Hepatocyte (in vitro differentiated cells): ENCODE data around the gene TBC1D7. TPM values are rescaled to one million over a fixed set of nuclear protein-coding genes. Genes with fewer than 3 reads are reported as not detected.

Source experiments
- DNase-seq: peaks from one replicate; pipeline ENCODE4 v3.0.0-alpha.2; 2016; ENCODE audit warnings: low spot score
- H2AFZ ChIP-seq: fragments of 200-600 bp; sonication (generic); 2 replicates; pipeline ENCODE4 v1.6.0; 2016; ENCODE audit warnings: antibody characterized with exemption, mild to moderate bottlenecking
- H3K27ac ChIP-seq: fragments of 200-600 bp; sonication (generic); 2 replicates; pipeline ENCODE4 v1.5.1; 2016; ENCODE audit warnings: mild to moderate bottlenecking
- H3K27me3 ChIP-seq: fragments of 200-600 bp; sonication (generic); 2 replicates; pipeline ENCODE4 v1.6.1; 2016
- H3K36me3 ChIP-seq: fragments of 200-600 bp; sonication (generic); replicated peaks from 2 replicates; pipeline ENCODE4 v1.5.1; 2016; ENCODE audit warnings: low read depth; ENCODE audit not compliant: insufficient read depth
- H3K4me1 ChIP-seq: fragments of 200-600 bp; sonication (generic); 2 replicates; pipeline ENCODE4 v1.5.1; 2016; ENCODE audit warnings: mild to moderate bottlenecking, moderate library complexity; ENCODE audit not compliant: insufficient read depth
- H3K4me2 ChIP-seq: fragments of 200-600 bp; sonication (generic); 2 replicates; pipeline ENCODE4 v1.6.0; 2016
- H3K4me3 ChIP-seq: fragments of 200-600 bp; sonication (generic); 2 replicates; pipeline ENCODE4 v1.5.1; 2016; ENCODE audit warnings: mild to moderate bottlenecking
- H3K79me2 ChIP-seq: fragments of 200-600 bp; sonication (generic); 2 replicates; pipeline ENCODE4 v1.6.0; 2017; ENCODE audit warnings: mild to moderate bottlenecking
- H3K9me2 ChIP-seq: fragments of 200-600 bp; sonication (generic); replicated peaks from 2 replicates; pipeline ENCODE4 v1.6.0; 2017; ENCODE audit warnings: mild to moderate bottlenecking; ENCODE audit not compliant: insufficient read depth
- H3K9me3 ChIP-seq: fragments of 200-600 bp; sonication (generic); 2 replicates; pipeline ENCODE4 v1.5.1; 2016; ENCODE audit warnings: low read depth, mild to moderate bottlenecking
- H4K20me1 ChIP-seq: fragments of 200-600 bp; sonication (generic); 2 replicates; pipeline ENCODE4 v1.6.0; 2016; ENCODE audit warnings: mild to moderate bottlenecking; ENCODE audit not compliant: insufficient read depth, poor library complexity, severe bottlenecking
- EZH2 ChIP-seq: fragments of 200-600 bp; sonication (generic); IDR thresholded peaks from 2 replicates; pipeline ENCODE4 v1.6.1; 2016; ENCODE audit warnings: antibody characterized with exemption, mild to moderate bottlenecking, borderline replicate concordance
- EZH2phosphoT487 ChIP-seq: fragments of 200-600 bp; sonication (generic); IDR thresholded peaks from one replicate; pipeline ENCODE4 v1.6.1; 2018; ENCODE audit warnings: antibody characterized with exemption, mild to moderate bottlenecking, low read depth, moderate library complexity; ENCODE audit not compliant: unreplicated experiment, severe bottlenecking
- WGBS: methylation state at CpG from one replicate; pipeline ENCODE4 v1.1.6; 2016; ENCODE audit warnings: low lambda C conversion rate; ENCODE audit errors: missing lambda C conversion rate; 5-methylcytosine and 5-hydroxymethylcytosine counted together
- polyA plus RNA-seq: library from polyadenylated mRNA; unstranded; fragments of >200 nt; fragmentation: Nextera tagmentation; extraction: Ambion mirVana; gene quantifications from 2 replicates; pipeline ENCODE4 v1.2.1, GENCODE V29; 2016
- total RNA-seq: library from RNA; depleted of rRNA; stranded (reverse); fragments of >200 nt; gene quantifications from 2 replicates; pipeline ENCODE4 v1.2.3, GENCODE V29; 2014
- TF ChIP-seq, protein P1 (sequence below): fragments of 200-600 bp; sonication (generic); IDR thresholded peaks from 2 replicates; pipeline ENCODE4 v1.5.1; 2016; ENCODE audit warnings: antibody characterized with exemption, mild to moderate bottlenecking; ENCODE audit not compliant: poor library complexity

TBC1D7 gene
- total and polyA plus RNA-seq, 2 experiments from 2014 or later, result 15.5 to 28.3 TPM

DNA sequence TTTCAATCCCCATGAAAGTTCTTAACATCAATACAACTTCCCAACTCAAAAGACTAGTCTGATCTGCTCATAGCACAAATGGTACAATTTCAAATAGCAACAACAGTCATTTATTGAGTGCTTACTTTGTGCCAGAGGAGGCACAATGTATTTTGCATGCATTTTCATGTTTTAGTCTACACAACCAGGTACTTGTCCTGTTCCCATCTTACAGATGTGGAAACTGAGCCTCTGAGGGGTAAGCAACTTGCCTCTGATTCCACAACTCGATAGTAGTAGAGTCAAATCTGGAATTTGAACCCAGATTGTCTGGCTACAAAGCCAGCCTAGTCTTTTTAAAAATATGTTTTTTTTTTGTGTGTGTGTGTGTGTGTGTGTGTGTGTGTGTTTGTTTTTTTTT is 45.6 kb upstream of the TBC1D7 start:
- TF ChIP-seq EZH2phosphoT487 (no peak), EZH2 (no peak)
- TF ChIP-seq, protein P1, sequence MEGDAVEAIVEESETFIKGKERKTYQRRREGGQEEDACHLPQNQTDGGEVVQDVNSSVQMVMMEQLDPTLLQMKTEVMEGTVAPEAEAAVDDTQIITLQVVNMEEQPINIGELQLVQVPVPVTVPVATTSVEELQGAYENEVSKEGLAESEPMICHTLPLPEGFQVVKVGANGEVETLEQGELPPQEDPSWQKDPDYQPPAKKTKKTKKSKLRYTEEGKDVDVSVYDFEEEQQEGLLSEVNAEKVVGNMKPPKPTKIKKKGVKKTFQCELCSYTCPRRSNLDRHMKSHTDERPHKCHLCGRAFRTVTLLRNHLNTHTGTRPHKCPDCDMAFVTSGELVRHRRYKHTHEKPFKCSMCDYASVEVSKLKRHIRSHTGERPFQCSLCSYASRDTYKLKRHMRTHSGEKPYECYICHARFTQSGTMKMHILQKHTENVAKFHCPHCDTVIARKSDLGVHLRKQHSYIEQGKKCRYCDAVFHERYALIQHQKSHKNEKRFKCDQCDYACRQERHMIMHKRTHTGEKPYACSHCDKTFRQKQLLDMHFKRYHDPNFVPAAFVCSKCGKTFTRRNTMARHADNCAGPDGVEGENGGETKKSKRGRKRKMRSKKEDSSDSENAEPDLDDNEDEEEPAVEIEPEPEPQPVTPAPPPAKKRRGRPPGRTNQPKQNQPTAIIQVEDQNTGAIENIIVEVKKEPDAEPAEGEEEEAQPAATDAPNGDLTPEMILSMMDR, result no peak
- Histone ChIP-seq H3K4me1 (no peaks in the 10 kb centered on the region), H3K27ac (no peak overlapping the region), H3K27me3 (no peaks in the 10 kb centered on the region), H3K9me3 (no peaks in the 10 kb centered on the region), H4K20me1 (no peaks in the 10 kb centered on the region), H2AFZ (no peak overlapping the region), H3K36me3 (no peaks in the 10 kb centered on the region), H3K4me3 (no peak overlapping the region), H3K9me2 (no peaks in the 10 kb centered on the region), H3K79me2 (no peaks in the 10 kb centered on the region), H3K4me2 (no peak overlapping the region)
- DNase-seq, result no peak
- WGBS, result 100% methylated on average over 1 of the region's 1 CpG

DNA sequence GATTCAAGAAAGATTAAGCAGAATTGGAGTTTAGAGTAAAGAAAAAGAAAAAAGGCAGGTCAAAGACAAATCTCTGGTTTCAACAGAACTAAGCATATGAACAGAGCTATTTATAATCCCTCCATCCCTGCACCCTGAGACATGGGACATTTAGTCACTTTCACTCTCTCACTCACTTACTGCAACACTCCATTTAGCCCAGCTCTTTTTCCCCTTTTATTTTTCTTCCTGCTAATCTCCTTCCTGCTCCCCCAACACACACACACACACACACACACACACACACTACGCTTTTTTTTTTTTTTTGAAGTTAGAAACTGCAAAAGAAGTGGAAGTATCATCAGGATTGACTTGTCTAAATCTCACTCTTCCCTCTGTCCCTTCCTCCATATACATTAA is 45.1 kb upstream of the TBC1D7 start:
- no peak for DNase-seq
- Histone ChIP-seq H4K20me1 (no peaks in the 10 kb centered on the region), H3K9me3 (no peaks in the 10 kb centered on the region), H3K4me2 (no peak overlapping the region), H3K27me3 (no peaks in the 10 kb centered on the region), H3K27ac (no peak overlapping the region), H2AFZ (no peak overlapping the region), H3K4me1 (no peaks in the 10 kb centered on the region), H3K4me3 (no peak overlapping the region), H3K36me3 (no peaks in the 10 kb centered on the region), H3K9me2 (no peaks in the 10 kb centered on the region), H3K79me2 (no peaks in the 10 kb centered on the region)
- WGBS, result 100% methylated on average over 1 of the region's 1 CpG
- TF ChIP-seq, protein P1, result no peak
- no peak for TF ChIP-seq EZH2phosphoT487
- TF ChIP-seq EZH2, result no peak

DNA sequence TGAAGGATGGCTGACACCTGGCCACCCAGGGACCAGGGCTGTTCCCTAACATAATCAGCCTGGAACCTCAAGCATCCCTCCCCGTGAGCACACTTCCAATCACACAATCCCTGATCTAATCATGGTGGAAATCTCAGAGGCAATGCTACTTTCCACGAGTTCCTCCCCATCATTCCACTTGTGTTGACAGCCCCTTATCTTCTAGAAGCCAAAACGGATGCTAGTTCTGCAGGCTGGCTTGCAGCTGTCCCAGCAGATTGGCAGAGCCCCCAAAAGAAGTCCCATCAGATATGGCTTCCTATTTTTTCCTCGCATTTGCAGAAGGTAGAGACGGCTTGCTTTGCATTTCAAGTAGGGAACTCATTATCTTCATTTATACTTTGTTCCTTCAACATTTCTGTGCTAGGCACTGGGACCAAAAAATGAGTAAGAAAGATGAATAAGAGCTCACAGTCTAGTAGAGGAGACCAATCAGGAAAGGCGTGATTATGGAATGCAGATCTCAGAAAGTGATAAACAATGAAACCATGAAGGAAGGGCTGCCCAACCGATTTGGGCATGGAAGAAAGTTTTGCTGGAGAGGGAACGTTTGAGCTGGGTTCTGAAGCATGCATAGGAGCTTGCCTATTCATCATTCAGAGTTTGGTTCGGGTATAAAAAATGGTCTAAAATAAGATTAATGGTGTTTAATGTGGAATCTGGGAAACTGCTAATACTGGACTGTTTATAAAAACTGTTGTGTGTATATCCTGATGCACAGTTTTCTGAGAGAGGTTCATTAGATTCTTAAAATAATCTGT is 44.6 kb upstream of the TBC1D7 start:
- Histone ChIP-seq H3K4me3 (no peak overlapping the region), H4K20me1 (no peaks in the 10 kb centered on the region), H3K9me2 (no peaks in the 10 kb centered on the region), H3K36me3 (no peaks in the 10 kb centered on the region), H3K27me3 (no peaks in the 10 kb centered on the region), H3K4me2 (no peak overlapping the region), H3K79me2 (no peaks in the 10 kb centered on the region), H3K27ac (no peak overlapping the region), H2AFZ (no peak overlapping the region), H3K9me3 (no peaks in the 10 kb centered on the region), H3K4me1 (no peaks in the 10 kb centered on the region)
- no peak for DNase-seq
- WGBS, result 62% methylated on average over 9 of the region's 9 CpGs
- TF ChIP-seq EZH2phosphoT487 (no peak), EZH2 (no peak)
- TF ChIP-seq, protein P1, result no peak
